Urinary bladder (tissue), 4 donors: ENCODE measurements around the gene KIRREL3. TPM values are rescaled to one million over a fixed set of nuclear protein-coding genes. Genes with fewer than 3 reads are reported as not detected.

ENCODE experiments used
- DNase-seq: peaks from one replicate; pipeline ENCODE4 v3.0.0-alpha.2; 2015; ENCODE audit errors: extremely low spot score
- H3K27ac ChIP-seq: one replicate; pipeline ENCODE4 v1.5.1; 2013; ENCODE audit warnings: low read depth, mild to moderate bottlenecking, moderate library complexity
- H3K36me3 ChIP-seq: one replicate; pipeline ENCODE4 v1.6.1; 2013; ENCODE audit warnings: mild to moderate bottlenecking, moderate library complexity; ENCODE audit not compliant: insufficient read depth
- H3K4me1 ChIP-seq: one replicate; pipeline ENCODE4 v1.6.1; 2013; ENCODE audit warnings: mild to moderate bottlenecking, moderate library complexity; ENCODE audit not compliant: insufficient read depth
- H3K4me3 ChIP-seq: one replicate; pipeline ENCODE4 v1.5.1; 2013; ENCODE audit warnings: low read depth, low read length
- WGBS: extraction: QIAGEN DNeasy Blood & Tissue Kit; methylation state at CpG from one replicate; pipeline ENCODE4 v1.1.7; 2013; 5-methylcytosine and 5-hydroxymethylcytosine counted together
- polyA plus RNA-seq: library from polyadenylated mRNA; stranded (reverse); fragments of 200-250 nt; gene quantifications from one replicate; pipeline ENCODE4 v1.2.3, GENCODE V29; 2013
- total RNA-seq: library from RNA; depleted of rRNA; stranded (reverse); fragments of >200 nt; gene quantifications from one replicate; pipeline ENCODE4 v1.2.3, GENCODE V29; 2014
- donor health status: healthy with polysubstance abuse.
- donor health status: healthy.

Gene KIRREL3
- total and polyA plus RNA-seq, 2 donors = 0.80 to 1.0 TPM

DNA sequence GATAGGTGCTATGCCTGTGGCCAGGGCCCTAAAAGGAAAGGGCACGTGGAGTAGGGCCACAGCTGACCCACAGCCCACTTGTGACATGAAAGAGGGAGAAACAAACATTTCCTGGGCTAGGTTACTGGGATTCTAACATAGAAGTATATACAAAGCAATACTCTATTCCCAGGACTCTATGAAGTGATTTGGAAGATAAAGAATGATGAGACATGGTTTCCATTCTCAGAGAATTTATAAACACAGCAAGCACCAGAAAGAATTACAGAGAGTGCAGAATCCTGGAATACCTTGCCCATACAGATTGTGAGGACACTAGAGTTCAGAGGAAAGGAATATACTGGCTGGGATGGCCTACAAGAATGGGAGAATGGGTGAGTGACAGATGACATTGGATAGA lies 86.4 kb downstream of the KIRREL3 start:
- no peaks in the 10 kb centered on the region for H3K4me1 ChIP-seq
- H3K36me3 ChIP-seq = no peaks in the 10 kb centered on the region
- H3K27ac ChIP-seq = no peak overlapping the region
- no peak overlapping the region for H3K4me3 ChIP-seq
- WGBS = 60% methylated on average over 1 of the region's 1 CpG
- no peak for DNase-seq

DNA sequence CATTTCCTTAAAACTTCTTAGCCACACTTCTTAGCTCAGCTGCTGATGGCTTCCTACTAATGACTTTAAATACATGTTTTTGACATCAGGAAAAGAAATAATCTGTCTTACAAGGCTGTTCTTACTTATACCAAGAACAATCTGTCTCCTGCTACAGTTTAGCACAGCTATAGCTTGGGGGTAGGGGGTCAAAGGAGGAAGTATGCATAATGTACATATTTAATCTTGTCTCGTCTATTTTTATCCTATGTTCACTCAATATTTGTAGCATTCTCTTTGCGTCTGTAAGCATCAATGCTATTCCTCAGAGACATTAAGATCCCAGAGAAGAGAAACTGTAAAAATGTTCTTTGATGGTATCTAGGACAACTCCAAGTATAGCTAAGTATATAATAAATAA lies 96.0 kb downstream of the KIRREL3 start:
- H3K4me3 ChIP-seq = no peak overlapping the region
- no peaks in the 10 kb centered on the region for H3K36me3 ChIP-seq
- no peak for DNase-seq
- WGBS = 58% methylated on average over 2 of the region's 2 CpGs
- no peaks in the 10 kb centered on the region for H3K4me1 ChIP-seq
- no peak overlapping the region for H3K27ac ChIP-seq

DNA sequence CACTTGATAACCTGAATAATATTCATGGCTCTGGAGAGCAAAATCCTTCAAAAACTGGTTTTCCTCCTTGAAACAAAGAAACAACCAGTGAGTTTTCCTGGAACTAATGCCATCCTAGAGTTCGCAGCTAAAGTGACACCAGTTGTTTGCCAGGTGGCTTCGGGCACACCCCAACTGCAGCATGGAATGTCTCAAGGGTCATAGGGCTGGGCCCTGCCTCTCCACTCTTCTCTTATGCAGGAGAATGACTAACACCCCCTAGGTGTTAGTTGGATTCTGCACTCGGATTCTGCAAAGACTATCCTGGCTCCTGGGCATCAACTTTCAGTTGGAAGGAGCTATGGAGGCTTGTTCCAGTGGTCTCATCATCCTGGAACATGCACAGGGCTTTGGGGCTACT lies 98.8 kb downstream of the KIRREL3 start:
- no peaks in the 10 kb centered on the region for H3K36me3 ChIP-seq
- DNase-seq = no peak
- H3K27ac ChIP-seq = no peak overlapping the region
- 72% methylated on average over 3 of the region's 3 CpGs for WGBS
- H3K4me3 ChIP-seq = no peak overlapping the region
- no peaks in the 10 kb centered on the region for H3K4me1 ChIP-seq

DNA sequence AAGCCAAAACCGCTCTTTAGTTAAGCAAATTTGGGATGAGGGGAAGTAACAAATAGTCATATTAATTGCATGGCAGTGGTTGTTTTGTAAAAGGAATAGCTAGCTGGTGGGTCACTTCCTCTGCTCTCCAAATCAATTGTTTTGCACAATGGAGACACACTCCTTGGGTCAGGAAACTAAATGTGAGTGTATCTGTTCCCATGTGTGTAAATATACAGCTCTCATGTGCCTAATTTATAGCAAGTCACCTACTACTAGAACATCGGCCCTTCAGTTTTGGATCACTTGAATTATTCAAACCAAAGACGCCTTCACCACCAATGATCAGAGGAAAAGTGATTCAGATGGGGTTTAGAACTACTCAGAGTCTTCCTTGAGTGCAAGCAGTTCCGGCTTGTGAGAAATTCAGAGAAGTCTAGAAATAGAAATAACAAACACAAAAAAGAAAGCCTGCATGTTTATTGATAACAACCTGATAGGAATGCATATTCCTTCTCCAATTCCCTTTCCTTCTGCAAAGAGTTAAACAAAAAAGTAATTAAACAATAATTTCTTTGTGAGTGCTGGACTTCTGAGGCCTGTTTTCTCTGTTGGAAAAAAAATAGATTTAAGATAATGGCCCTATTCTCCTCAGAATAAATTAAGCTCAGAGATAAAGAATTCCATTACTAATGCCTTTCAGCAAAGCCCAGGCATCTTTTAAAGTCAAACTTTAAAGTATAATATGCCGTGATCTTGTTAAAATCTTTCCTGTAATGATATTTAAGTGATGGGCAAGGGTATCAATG lies 100.4 kb downstream of the KIRREL3 start:
- H3K27ac ChIP-seq = no peak overlapping the region
- DNase-seq = no peak
- no peak overlapping the region for H3K4me3 ChIP-seq
- 82% methylated on average over 5 of the region's 5 CpGs for WGBS
- no peaks in the 10 kb centered on the region for H3K36me3 ChIP-seq
- no peaks in the 10 kb centered on the region for H3K4me1 ChIP-seq

DNA sequence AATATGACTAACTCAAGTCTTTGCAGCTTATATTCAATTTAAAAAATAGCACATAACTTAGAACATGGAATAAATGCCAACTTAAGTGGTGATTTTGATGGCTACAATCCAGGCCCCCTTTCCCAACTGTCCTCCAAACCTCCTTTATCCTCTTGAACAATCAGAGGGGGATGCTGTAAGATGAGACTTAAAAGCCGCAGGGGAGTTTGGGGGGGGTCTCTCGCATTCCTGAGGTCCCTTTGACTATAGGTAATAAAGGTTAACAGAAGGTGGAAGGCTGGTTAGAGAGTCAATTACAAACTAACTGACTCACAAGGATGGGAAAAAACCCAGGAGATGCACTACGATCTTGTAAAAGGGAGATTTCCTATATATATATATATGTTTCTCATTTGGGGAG lies 101.8 kb downstream of the KIRREL3 start:
- H3K27ac ChIP-seq = no peak overlapping the region
- 41% methylated on average over 3 of the region's 3 CpGs for WGBS

DNA sequence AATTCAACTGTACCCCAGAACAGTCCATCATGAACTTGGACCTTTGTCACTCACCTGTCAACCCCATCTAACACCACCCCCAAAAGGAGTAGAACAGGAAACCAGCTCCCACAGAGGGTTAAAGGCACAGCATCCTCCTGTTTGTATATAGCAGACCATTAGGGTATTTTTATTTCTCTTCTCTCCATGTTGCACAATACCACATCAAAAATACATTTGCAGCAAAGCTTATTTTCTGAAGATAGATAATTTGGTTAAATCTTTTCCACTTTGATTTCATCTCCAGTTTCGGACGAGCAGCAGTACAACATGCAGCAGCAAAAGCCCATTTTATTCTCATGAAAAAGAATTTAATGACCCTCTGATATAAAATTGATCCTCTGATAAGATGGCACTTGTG lies 103.1 kb downstream of the KIRREL3 start:
- 71% methylated on average over 2 of the region's 2 CpGs for WGBS
- H3K4me1 ChIP-seq = no peaks in the 10 kb centered on the region
- no peak overlapping the region for H3K27ac ChIP-seq
- H3K4me3 ChIP-seq = no peak overlapping the region
- DNase-seq = no peak
- no peaks in the 10 kb centered on the region for H3K36me3 ChIP-seq

More for the DNA sequence above, 101.8 kb downstream of the KIRREL3 start:
- Histone ChIP-seq H3K4me1 (no peaks in the 10 kb centered on the region), H3K36me3 (no peaks in the 10 kb centered on the region), H3K4me3 (no peak overlapping the region)
- no peak for DNase-seq

DNA sequence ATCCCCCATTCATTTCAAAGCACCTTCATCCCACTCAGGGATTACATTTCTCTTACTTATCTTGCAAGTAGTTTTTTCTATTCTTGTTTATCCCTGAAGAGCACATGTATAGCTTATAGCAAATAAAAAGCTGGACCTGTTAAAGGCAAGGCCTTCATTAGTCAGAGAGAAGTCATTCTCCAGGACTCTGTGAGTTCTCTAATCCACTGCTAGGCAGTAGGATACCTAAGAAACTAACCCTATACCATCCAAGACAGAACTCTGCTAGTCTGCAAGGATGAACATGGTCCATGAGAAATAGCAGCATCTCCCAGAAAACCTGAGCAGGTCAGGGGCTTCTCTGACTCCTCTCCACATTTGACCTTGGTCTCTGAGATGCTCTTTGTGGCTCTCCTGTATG lies 104.5 kb downstream of the KIRREL3 start:
- no peak overlapping the region for H3K4me3 ChIP-seq
- DNase-seq = no peak

DNA sequence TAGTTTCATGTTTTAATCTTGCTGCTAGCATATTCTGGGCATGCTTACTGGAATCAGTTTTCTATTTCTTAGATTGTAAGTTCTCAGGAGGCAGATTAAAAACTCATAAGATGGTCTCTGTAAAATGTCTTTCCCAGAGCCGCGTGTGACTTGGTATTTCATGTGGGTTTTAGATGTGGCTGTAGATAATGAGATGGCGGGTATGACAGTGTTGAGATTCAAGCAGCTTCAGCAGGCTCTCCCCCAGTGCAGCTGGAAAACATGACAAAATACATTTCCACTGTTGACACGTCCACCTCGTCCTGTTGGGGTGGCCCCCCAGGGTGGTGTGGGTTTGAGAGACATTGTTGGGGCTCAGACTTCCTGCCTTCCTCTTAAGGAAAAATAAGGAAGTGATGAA lies 106.8 kb downstream of the KIRREL3 start:
- Histone ChIP-seq H3K27ac (no peak overlapping the region), H3K4me3 (no peak overlapping the region), H3K36me3 (no peaks in the 10 kb centered on the region), H3K4me1 (no peaks in the 10 kb centered on the region)
- 41% methylated on average over 5 of the region's 5 CpGs for WGBS
- no peak for DNase-seq

More for the DNA sequence above, 104.5 kb downstream of the KIRREL3 start:
- H3K27ac ChIP-seq = no peak overlapping the region
- H3K36me3 ChIP-seq = no peaks in the 10 kb centered on the region
- no peaks in the 10 kb centered on the region for H3K4me1 ChIP-seq

DNA sequence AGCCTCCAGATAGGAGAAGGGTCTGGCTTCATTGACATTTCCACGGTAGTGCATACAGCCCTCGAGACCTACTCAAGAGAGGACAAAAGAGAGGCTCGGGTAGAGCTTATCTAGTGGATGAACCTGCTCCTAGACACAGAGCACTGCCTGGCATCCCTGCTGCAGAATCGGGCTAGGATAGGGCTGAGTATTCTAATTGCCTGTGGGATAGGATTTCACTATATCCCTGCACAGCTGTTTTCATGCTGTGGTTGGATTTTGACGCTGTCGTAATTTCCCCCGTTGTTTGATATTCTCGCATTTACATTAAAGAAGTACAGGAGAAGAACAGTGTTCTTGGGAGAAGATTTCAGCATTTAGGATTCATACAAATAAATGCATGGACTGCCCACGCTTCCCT lies 107.8 kb downstream of the KIRREL3 start:
- Histone ChIP-seq H3K4me3 (no peak overlapping the region), H3K27ac (no peak overlapping the region), H3K36me3 (no peaks in the 10 kb centered on the region), H3K4me1 (no peaks in the 10 kb centered on the region)
- DNase-seq = no peak
- WGBS = 66% methylated on average over 9 of the region's 9 CpGs

DNA sequence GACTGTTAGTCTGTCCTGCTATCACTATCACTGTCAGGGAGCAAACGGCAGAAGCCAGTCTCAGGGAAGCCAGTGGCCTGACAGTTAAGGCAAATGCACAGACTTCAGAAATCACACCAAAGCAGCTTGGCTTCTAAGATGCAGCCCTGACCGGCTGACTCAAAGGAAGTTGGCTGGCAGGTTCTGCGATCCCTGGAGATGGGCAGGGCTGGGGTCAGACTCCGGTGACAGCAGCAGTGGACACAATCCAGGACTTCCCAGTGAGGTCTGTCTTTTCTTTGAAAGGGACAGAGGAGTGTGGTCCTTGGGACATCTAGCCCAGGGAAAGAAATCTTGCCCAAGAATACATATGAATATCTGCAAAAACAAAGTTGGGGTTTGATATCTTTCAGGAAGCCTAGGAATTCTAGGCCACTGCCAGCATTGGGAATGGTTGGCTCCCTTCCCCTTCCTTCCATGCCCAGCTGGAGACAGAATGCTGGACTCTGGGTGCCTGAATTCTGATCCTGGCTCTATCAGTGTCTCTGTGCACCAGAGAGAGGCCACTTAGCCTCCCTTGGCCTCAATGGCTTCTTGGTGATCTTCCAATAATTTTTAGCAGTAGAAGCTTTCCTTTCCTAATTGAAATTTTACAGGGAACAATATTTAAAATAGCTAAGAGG lies 108.9 kb downstream of the KIRREL3 start:
- Histone ChIP-seq H3K36me3 (no peaks in the 10 kb centered on the region), H3K27ac (no peak overlapping the region), H3K4me1 (no peaks in the 10 kb centered on the region), H3K4me3 (no peak overlapping the region)
- DNase-seq = no peak
- WGBS = 34% methylated on average over 4 of the region's 4 CpGs

DNA sequence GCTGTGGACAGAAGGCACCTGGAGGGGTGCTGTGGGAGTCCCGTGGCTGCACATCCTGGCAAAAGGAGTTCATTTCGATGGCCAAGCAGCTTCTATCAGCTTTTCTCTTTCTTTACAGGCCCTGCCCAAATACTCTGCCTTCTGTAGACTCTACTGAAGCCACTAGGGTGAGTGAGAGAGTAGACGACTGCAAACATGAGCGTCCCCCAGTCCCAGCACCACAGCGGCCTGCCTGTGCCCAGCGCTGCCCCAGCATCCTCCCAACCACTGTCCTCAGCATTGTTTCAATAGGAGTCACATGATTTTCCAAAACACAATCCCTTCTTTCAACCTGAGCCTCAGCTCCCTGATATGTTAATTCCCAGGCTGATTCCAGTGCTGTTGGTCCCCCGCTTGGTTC lies 110.0 kb downstream of the KIRREL3 start:
- Histone ChIP-seq H3K4me3 (no peak overlapping the region), H3K36me3 (no peaks in the 10 kb centered on the region), H3K27ac (no peak overlapping the region), H3K4me1 (no peaks in the 10 kb centered on the region)
- no peak for DNase-seq
- 82% methylated on average over 7 of the region's 7 CpGs for WGBS

DNA sequence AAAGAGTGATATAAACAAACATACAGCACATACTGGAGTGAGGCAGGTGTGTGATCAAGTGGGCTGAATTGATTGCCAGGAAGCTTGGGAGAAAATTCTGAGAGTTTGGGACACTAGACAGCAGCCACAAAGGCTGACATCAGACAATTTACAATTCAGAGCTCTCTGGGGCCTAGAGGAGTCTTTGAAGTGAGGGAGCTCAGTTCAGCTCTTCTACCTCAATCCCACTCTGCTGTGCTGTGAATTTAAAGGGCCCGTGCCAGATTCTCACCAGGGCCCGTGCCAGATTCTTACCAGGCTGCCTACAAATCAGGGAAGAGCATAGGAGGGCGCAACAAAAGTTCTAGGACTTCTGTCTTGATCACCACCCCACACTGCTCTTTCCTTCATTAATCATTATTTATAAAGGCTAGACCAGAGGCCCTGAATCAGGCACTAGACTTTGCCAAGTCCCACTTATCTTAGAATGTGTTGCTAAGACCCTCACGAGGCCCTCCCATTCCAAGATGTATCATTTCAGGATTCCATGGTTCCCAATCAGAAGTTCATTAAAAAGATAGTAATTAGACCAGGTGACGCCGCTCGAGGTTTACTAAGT lies 112.4 kb downstream of the KIRREL3 start:
- Histone ChIP-seq H3K27ac (no peak overlapping the region), H3K4me1 (no peaks in the 10 kb centered on the region), H3K4me3 (no peak overlapping the region), H3K36me3 (no peaks in the 10 kb centered on the region)
- DNase-seq = no peak
- 77% methylated on average over 7 of the region's 7 CpGs for WGBS

DNA sequence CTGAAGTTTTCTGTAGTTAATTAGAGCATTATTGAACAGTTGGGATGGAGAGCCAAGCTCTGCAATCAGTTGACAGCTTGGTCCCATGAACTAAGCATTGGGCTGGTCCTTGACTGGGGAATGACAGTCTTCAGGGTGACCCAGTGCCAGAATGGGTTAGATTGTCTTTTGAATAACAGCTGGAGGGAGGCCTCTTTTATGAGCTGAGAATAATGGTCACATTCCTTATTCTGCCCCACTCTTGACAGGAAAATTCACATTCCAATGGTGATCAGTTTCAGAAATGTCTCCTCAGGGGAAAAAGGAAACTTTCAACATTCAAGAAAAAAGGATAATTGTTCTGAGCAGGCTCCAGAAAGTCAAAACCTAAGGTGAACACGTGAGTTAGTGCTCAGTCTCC lies 113.9 kb downstream of the KIRREL3 start:
- DNase-seq = no peak
- no peak overlapping the region for H3K4me3 ChIP-seq
- WGBS = 60% methylated on average over 1 of the region's 1 CpG
- H3K27ac ChIP-seq = no peak overlapping the region
- no peaks in the 10 kb centered on the region for H3K36me3 ChIP-seq
- no peaks in the 10 kb centered on the region for H3K4me1 ChIP-seq

DNA sequence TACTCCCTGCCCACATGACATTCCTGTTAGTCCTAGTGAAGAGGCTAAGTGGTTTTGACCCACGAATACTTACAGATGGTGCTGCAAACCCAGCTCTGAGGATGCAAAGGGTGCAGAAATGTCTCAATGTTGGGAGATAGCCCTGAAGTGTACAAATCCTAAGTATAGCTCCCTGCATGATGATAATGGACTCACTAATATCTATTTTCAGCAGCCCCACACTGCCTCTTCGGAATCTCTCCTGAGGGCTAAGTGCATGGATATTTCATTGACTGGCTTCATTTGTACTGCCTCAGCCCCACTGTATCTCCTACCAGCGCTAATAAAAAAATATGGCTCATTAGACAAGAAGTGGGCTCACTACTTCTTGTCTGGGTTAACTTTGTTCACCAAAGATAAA lies 114.5 kb downstream of the KIRREL3 start:
- no peak overlapping the region for H3K4me3 ChIP-seq
- H3K36me3 ChIP-seq = no peaks in the 10 kb centered on the region
- 87% methylated on average over 3 of the region's 3 CpGs for WGBS
- no peak overlapping the region for H3K27ac ChIP-seq
- no peaks in the 10 kb centered on the region for H3K4me1 ChIP-seq
- DNase-seq = no peak
